ENCODE data around the gene MYO10.

The MYO10 gene

GRCh38 chr5:16679863-16680262, 256.2 kb downstream of the MYO10 start:
- no peak for TF ChIP-seq NFRKB (IDR thresholded peaks at IDR 0.05)
- TF ChIP-seq HDGF (IDR thresholded peaks at IDR 0.05; ENCODE audit: borderline replicate concordance), result no peak
- TF ChIP-seq BHLHE40 (IDR thresholded peaks at IDR 0.05; ENCODE audit: borderline replicate concordance), result no peak
- TF ChIP-seq LEF1 (IDR thresholded peaks at IDR 0.05; ENCODE audit: borderline replicate concordance), result no peak
- TF ChIP-seq ZNF384 (IDR thresholded peaks at IDR 0.05), result no peak
- TF ChIP-seq FOXA1 (IDR thresholded peaks at IDR 0.05), result no peak
- TF ChIP-seq FOXM1 (IDR thresholded peaks at IDR 0.05; ENCODE audit: borderline replicate concordance), result no peak
- TF ChIP-seq SUZ12 (IDR thresholded peaks at IDR 0.05), result no peak
- no peak for TF ChIP-seq PKNOX1 (IDR thresholded peaks at IDR 0.05)
- ChIA-PET POLR2A (no interaction called here), CTCF (no interaction called here)
- DNase-seq (ENCODE audit: extremely low spot score), result no peak

GRCh38 chr5:16679190-16679589, 256.9 kb downstream of the MYO10 start:
- no peak for DNase-seq (ENCODE audit: extremely low spot score)
- TF ChIP-seq HDGF (IDR thresholded peaks at IDR 0.05; ENCODE audit: borderline replicate concordance) (no peak), FOXK2 (IDR thresholded peaks at IDR 0.05) (no peak), L3MBTL2 (conservative IDR thresholded peaks at IDR 0.05) (no peak), CTBP1 (IDR thresholded peaks at IDR 0.05; ENCODE audit: borderline replicate concordance) (no peak), BHLHE40 (IDR thresholded peaks at IDR 0.05; ENCODE audit: borderline replicate concordance) (no peak), SUZ12 (IDR thresholded peaks at IDR 0.05) (no peak), LEF1 (IDR thresholded peaks at IDR 0.05; ENCODE audit: borderline replicate concordance) (no peak), ZNF384 (IDR thresholded peaks at IDR 0.05) (no peak), ELF4 (IDR thresholded peaks at IDR 0.05) (no peak)
- ChIA-PET POLR2A (no interaction called here), CTCF (no interaction called here)

DNA sequence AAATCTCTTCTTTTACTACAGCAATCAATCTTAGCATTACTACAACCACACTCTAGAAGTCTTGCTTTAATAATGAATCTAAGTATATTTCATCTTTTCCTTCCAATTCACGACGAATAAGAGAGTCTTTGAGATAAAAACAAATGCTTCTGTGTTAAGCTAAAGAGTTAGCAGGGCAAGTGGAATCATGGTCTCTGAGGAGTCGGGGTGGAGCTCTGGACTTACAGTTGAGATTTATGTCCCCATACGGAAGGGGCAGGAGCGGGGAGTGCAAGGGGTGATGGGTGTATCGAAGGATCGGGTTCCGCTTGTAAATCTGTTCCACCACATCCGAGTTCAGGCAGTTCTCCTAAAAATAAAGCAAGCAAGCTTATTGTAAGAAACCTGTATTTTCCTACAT, 260.3 kb downstream of the MYO10 start:
- ChIA-PET CTCF (interaction anchor here (0.8 kb wide), 1 partner anchor 574 kb away, joined by 3 read pairs; no protein-coding TSS in a partner anchor), POLR2A (no interaction called here)
- peak; percentile 16 for DNase-seq (ENCODE audit: extremely low spot score)
- TF ChIP-seq ARNT (IDR thresholded peaks at IDR 0.05), result no peak
- peak; percentile 88 for TF ChIP-seq PKNOX1 (IDR thresholded peaks at IDR 0.05)

- no peak for TF ChIP-seq FOXA1 (IDR thresholded peaks at IDR 0.05)
- TF ChIP-seq CTBP1 (IDR thresholded peaks at IDR 0.05; ENCODE audit: borderline replicate concordance), result no peak
- no peak for TF ChIP-seq SUZ12 (IDR thresholded peaks at IDR 0.05)
- TF ChIP-seq ZNF384 (IDR thresholded peaks at IDR 0.05), result no peak
- no peak for TF ChIP-seq FOXK2 (IDR thresholded peaks at IDR 0.05)
- CTCF ChIA-PET, result no interaction called here
Observed at GRCh38 chr5:16674750-16675149, 261.3 kb downstream of the MYO10 start.

GRCh38 chr5:16673241-16674201, 262.6 kb downstream of the MYO10 start:
- ChIA-PET CTCF (no interaction called here), POLR2A (no interaction called here)
- TF ChIP-seq ARNT (IDR thresholded peaks at IDR 0.05), result no peak
- TF ChIP-seq TARDBP (IDR thresholded peaks at IDR 0.05), result no peak
- no peak for DNase-seq (ENCODE audit: extremely low spot score)

More at GRCh38 chr5:16674750-16675149, 261.3 kb downstream of the MYO10 start:
- POLR2A ChIA-PET, result no interaction called here
- no peak for DNase-seq (ENCODE audit: extremely low spot score)

DNA sequence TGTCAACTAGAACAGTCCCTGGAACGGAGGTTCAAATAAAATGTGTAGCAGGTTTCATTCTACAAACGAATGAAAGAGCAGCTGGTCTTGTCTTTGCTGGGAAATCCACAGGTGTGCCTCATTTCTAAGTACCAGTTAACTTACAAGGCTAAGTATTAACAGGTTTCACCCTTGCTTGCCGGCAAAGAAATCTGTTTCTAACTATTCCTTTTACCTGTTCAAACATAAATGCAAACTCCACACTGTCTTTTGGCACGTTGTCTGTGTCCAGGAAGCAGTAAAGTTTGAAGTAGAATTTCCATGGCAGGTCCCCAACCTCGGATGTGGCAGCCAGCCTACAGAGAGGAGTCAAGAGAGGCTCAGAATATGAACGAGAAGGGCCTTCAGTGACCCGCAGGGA, 264.9 kb downstream of the MYO10 start:
- ChIA-PET CTCF (no interaction called here), POLR2A (no interaction called here)
- no peak for DNase-seq (ENCODE audit: extremely low spot score)
- no peak for TF ChIP-seq PKNOX1 (IDR thresholded peaks at IDR 0.05)
- no peak for TF ChIP-seq ZNF384 (IDR thresholded peaks at IDR 0.05)
- TF ChIP-seq FOXA1 (IDR thresholded peaks at IDR 0.05), result no peak
- no peak for TF ChIP-seq ARNT (IDR thresholded peaks at IDR 0.05)

- CTCF ChIA-PET, result interaction anchor here (0.5 to 0.7 kb wide), 3 partner anchors 122 to 203 kb away, joined by 3 to 4 read pairs (median 4); no protein-coding TSS in a partner anchor
- DNase-seq (ENCODE audit: extremely low spot score), result no peak
- POLR2A ChIA-PET, result no interaction called here
- TF ChIP-seq NFRKB (IDR thresholded peaks at IDR 0.05), result no peak
- no peak for TF ChIP-seq ELF4 (IDR thresholded peaks at IDR 0.05)
- no peak for TF ChIP-seq FOXM1 (IDR thresholded peaks at IDR 0.05; ENCODE audit: borderline replicate concordance)
- no peak for TF ChIP-seq TARDBP (IDR thresholded peaks at IDR 0.05)
- TF ChIP-seq SP1 (IDR thresholded peaks at IDR 0.05), result no peak
- TF ChIP-seq L3MBTL2 (conservative IDR thresholded peaks at IDR 0.05), result no peak
- no peak for TF ChIP-seq ZNF384 (IDR thresholded peaks at IDR 0.05)
- no peak for TF ChIP-seq BHLHE40 (IDR thresholded peaks at IDR 0.05; ENCODE audit: borderline replicate concordance)
- no peak for TF ChIP-seq CTBP1 (IDR thresholded peaks at IDR 0.05; ENCODE audit: borderline replicate concordance)
- no peak for TF ChIP-seq FOXA1 (IDR thresholded peaks at IDR 0.05)
- no peak for TF ChIP-seq HDGF (IDR thresholded peaks at IDR 0.05; ENCODE audit: borderline replicate concordance)
- TF ChIP-seq FOXK2 (IDR thresholded peaks at IDR 0.05), result no peak
- no peak for TF ChIP-seq ARNT (IDR thresholded peaks at IDR 0.05)
- no peak for TF ChIP-seq PKNOX1 (IDR thresholded peaks at IDR 0.05)
- no peak for TF ChIP-seq LEF1 (IDR thresholded peaks at IDR 0.05; ENCODE audit: borderline replicate concordance)
- TF ChIP-seq SUZ12 (IDR thresholded peaks at IDR 0.05), result no peak
Observed at GRCh38 chr5:16669776-16670175, 266.3 kb downstream of the MYO10 start.
